ENCODE measurements around the gene ANKRD55.
"Not testable (repeated sequence)": the region's sequence is repeated elsewhere in the genome, so short reads cannot be mapped to it uniquely, and the experiment has no call there.

ANKRD55 gene

GRCh38 chr5:56251918-56252553 is 18.9 kb upstream of the ANKRD55 start:
- no peak for DNase-seq

GRCh38 chr5:56251440-56251839 is 18.3 kb upstream of the ANKRD55 start:
- no peak for DNase-seq

GRCh38 chr5:56250011-56250410 is 16.9 kb upstream of the ANKRD55 start:
- no peak for DNase-seq

- not testable (repeated sequence) for DNase-seq
Measured at GRCh38 chr5:56249085-56249484, 16.0 kb upstream of the ANKRD55 start.

- DNase-seq = peak; percentile 79
Measured at GRCh38 chr5:56247592-56247991, 14.5 kb upstream of the ANKRD55 start.

- no peak for DNase-seq
Measured at GRCh38 chr5:56246769-56247168, 13.6 kb upstream of the ANKRD55 start.

GRCh38 chr5:56245481-56245880 is 12.4 kb upstream of the ANKRD55 start:
- DNase-seq = no peak

- DNase-seq = no peak
Measured at GRCh38 chr5:56244627-56245026, 11.5 kb upstream of the ANKRD55 start.

GRCh38 chr5:56242271-56242670 is 9.1 kb upstream of the ANKRD55 start:
- DNase-seq = not testable (repeated sequence)

- DNase-seq = no peak
Measured at GRCh38 chr5:56232538-56232937, 592 bp downstream of the ANKRD55 start.

GRCh38 chr5:56230576-56230975 is 2.6 kb downstream of the ANKRD55 start:
- no peak for DNase-seq

- no peak for DNase-seq
Measured at GRCh38 chr5:56229111-56229510, 4.0 kb downstream of the ANKRD55 start.

GRCh38 chr5:56228631-56229030 is 4.5 kb downstream of the ANKRD55 start:
- no peak for DNase-seq

- DNase-seq = no peak
Measured at GRCh38 chr5:56227691-56228090, 5.4 kb downstream of the ANKRD55 start.

GRCh38 chr5:56223298-56223697 is 9.8 kb downstream of the ANKRD55 start:
- DNase-seq = not testable (repeated sequence)

GRCh38 chr5:56221601-56222000 is 11.5 kb downstream of the ANKRD55 start:
- DNase-seq = not testable (repeated sequence)

GRCh38 chr5:56215019-56215830 is 17.9 kb downstream of the ANKRD55 start:
- no peak for DNase-seq

GRCh38 chr5:56213886-56214535 is 19.1 kb downstream of the ANKRD55 start:
- not testable (repeated sequence) for DNase-seq

- DNase-seq = no peak
Measured at GRCh38 chr5:56212130-56212879, 20.8 kb downstream of the ANKRD55 start.

GRCh38 chr5:56211298-56211865 is 21.7 kb downstream of the ANKRD55 start:
- peak; percentile 85 for DNase-seq

- DNase-seq = no peak
Measured at GRCh38 chr5:56208681-56209080, 24.4 kb downstream of the ANKRD55 start.

GRCh38 chr5:56207537-56207936 is 25.6 kb downstream of the ANKRD55 start:
- DNase-seq = no peak
